K562 (cell line): ENCODE results near the gene KCNAB1. TPM values are rescaled to one million over a fixed set of nuclear protein-coding genes. Genes with fewer than 3 reads are reported as not detected.
A peak's percentile ranks its signal among the peaks of the same experiment; 100 is the strongest.

Source experiments
- ATAC-seq: fragments of 200-7000 bp; cut with Tn5 transposase; 3 replicates; pipeline ENCODE4 v1.9.1; 2020; ENCODE audit warnings: moderate library complexity
- BruUV-seq: library from RNA; stranded (reverse); fragments of 400-500 nt; replicated peaks from 2 replicates; lab custom pipeline; 2021; lab: Mats Ljungman, UMichigan
- CTCF ChIA-PET: fragments of 300-600 bp; formaldehyde crosslinking; extraction: SDS; loops from one replicate; lab custom pipeline; 2021; ENCODE audit warnings: low intra/inter-chr PET ratio; lab: Yijun Ruan, JAX
- POLR2A ChIA-PET: fragments of 300-600, 350-650 bp; sonication (Branson Sonifier 250); formaldehyde crosslinking; extraction: SDS; loops from one replicate; lab custom pipeline; 2021; ENCODE audit warnings: antibody characterized with exemption, inconsistent platforms; lab: Yijun Ruan, JAX
- DNase-seq, 4 experiments: peaks; one replicate each; pipeline versions ENCODE4 v3.0.0 to v3.0.0-alpha.2; 2011 to 2018; ENCODE audit warnings: low spot score in 3 of 4, mixed read lengths in 3 of 4; ENCODE audit errors: extremely low read depth in 1 of 4
- FAIRE-seq: peaks from 2 replicates; lab custom pipeline; 2011; peaks lifted over from hg19 to GRCh38; lab: Jason Lieb, UNC
- H2AFZ ChIP-seq: 2 replicates; pipeline ENCODE4 v1.6.0; 2011; ENCODE audit warnings: low read depth, low read length, control low read depth, inconsistent platforms
- H3K27ac ChIP-seq: fragments of 200-600 bp; 3 replicates; pipeline ENCODE4 v1.8.0; 2011; ENCODE audit warnings: low read depth, mild to moderate bottlenecking, control low read depth, inconsistent platforms, low read length, moderate library complexity, mixed read lengths; ENCODE audit errors: extremely low read depth
- H3K27me3 ChIP-seq, 2 experiments: fragments of 300-600 bp in 1 of 2; 2 replicates in 1 of 2; 3 replicates in 1 of 2; pipeline versions ENCODE4 v1.6.0 to v1.8.0; 2011; ENCODE audit warnings: inconsistent platforms in 2 of 2, low read length in 2 of 2, mild to moderate bottlenecking in 1 of 2, mixed read lengths in 1 of 2, moderate library complexity in 1 of 2; ENCODE audit not compliant: control insufficient read depth in 2 of 2, insufficient read depth in 2 of 2
- H3K36me3 ChIP-seq: fragments of 300-600 bp; 3 replicates; pipeline ENCODE4 v1.8.0; 2011; ENCODE audit warnings: mild to moderate bottlenecking, low read length, inconsistent platforms; ENCODE audit not compliant: control insufficient read depth, insufficient read depth
- H3K4me1 ChIP-seq, 2 experiments: fragments of 200-600 bp in 1 of 2; replicated peaks in 1 of 2; 2 replicates in 1 of 2; 3 replicates in 1 of 2; pipeline versions ENCODE4 v1.5.1 to v1.8.0; 2011; ENCODE audit warnings: inconsistent platforms in 2 of 2, low read length in 2 of 2, mild to moderate bottlenecking in 1 of 2, mixed read lengths in 1 of 2, moderate library complexity in 1 of 2; ENCODE audit not compliant: control insufficient read depth in 2 of 2, insufficient read depth in 2 of 2
- H3K4me2 ChIP-seq: 2 replicates; pipeline ENCODE4 v1.6.1; 2011; ENCODE audit warnings: low read length, control low read depth, inconsistent platforms, mixed read lengths; ENCODE audit not compliant: insufficient read depth
- H3K4me3 ChIP-seq: fragments of 200-600 bp; sonication (generic), shearing (Covaris generic); 2 replicates; pipeline ENCODE4 v1.5.1; 2016; ENCODE audit warnings: control low read depth, inconsistent platforms
- H3K79me2 ChIP-seq: fragments of 200-600 bp; 3 replicates; pipeline ENCODE4 v1.8.0; 2011; ENCODE audit warnings: low read length, inconsistent platforms; ENCODE audit not compliant: control insufficient read depth, insufficient read depth
- H3K9ac ChIP-seq, 2 experiments: 2 replicates each; pipeline versions ENCODE4 v1.6.0 to v1.6.1; 2011; ENCODE audit warnings: low read depth in 2 of 2, low read length in 2 of 2, control low read depth in 1 of 2, inconsistent platforms in 1 of 2, mild to moderate bottlenecking in 1 of 2, mixed read lengths in 1 of 2; ENCODE audit not compliant: insufficient read depth in 1 of 2
- H3K9me1 ChIP-seq: one replicate; pipeline ENCODE4 v1.6.0; 2011; ENCODE audit warnings: inconsistent platforms, mild to moderate bottlenecking, low read length, moderate library complexity; ENCODE audit not compliant: control insufficient read depth, insufficient read depth
- H3K9me3 ChIP-seq: replicated peaks from 2 replicates; pipeline ENCODE4 v1.5.1; 2011; ENCODE audit warnings: low read depth, low read length, inconsistent platforms; ENCODE audit not compliant: control insufficient read depth, insufficient read depth
- H4K20me1 ChIP-seq: replicated peaks from 2 replicates; pipeline ENCODE4 v1.6.1; 2011; ENCODE audit warnings: low read length, inconsistent platforms, mixed read lengths; ENCODE audit not compliant: control insufficient read depth, insufficient read depth
- ATF2 ChIP-seq: sonication (generic); formaldehyde crosslinking; IDR thresholded peaks from 2 replicates; pipeline ENCODE4 v1.8.1; 2022; ENCODE audit warnings: missing genetic modification reagents
- CBX5 ChIP-seq: IDR thresholded peaks from 2 replicates; pipeline ENCODE4 v1.6.1; 2014; ENCODE audit warnings: low read depth, borderline replicate concordance
- HDAC3 ChIP-seq: fragments of 450-650 bp; IDR thresholded peaks from 2 replicates; pipeline ENCODE4 v1.6.1; 2018; ENCODE audit warnings: borderline replicate concordance, mild to moderate bottlenecking, moderate library complexity; ENCODE audit not compliant: partially characterized antibody
- JUND ChIP-seq, 2 experiments: IDR thresholded peaks; 2 replicates in 1 of 2; 3 replicates in 1 of 2; pipeline ENCODE4 v1.6.1; 2011; ENCODE audit warnings: borderline replicate concordance in 2 of 2, low read depth in 2 of 2, low read length in 2 of 2, improper control_type of control experiment in 1 of 2, missing biosample characterization in 1 of 2, missing genetic modification characterization in 1 of 2, missing genetic modification reagents in 1 of 2
- KDM5B ChIP-seq: fragments of 200-600 bp; sonication (generic); IDR thresholded peaks from 2 replicates; pipeline ENCODE4 v1.6.1; 2012; ENCODE audit warnings: low read depth, mild to moderate bottlenecking, moderate library complexity, low read length, control low read depth, inconsistent platforms; ENCODE audit not compliant: insufficient replicate concordance
- TAL1 ChIP-seq: fragments of 450-650 bp; IDR thresholded peaks from 2 replicates; pipeline ENCODE4 v1.6.1; 2016; ENCODE audit warnings: mild to moderate bottlenecking
- ZFPM2 ChIP-seq: fragments of 250-450 bp; sonication (Bioruptor Pico); IDR thresholded peaks from 2 replicates; pipeline ENCODE4 v1.5.1; 2022; ENCODE audit warnings: mild to moderate bottlenecking
- ZMIZ1 ChIP-seq, 2 experiments: fragments of 150-350 bp in 1 of 2; IDR thresholded peaks; 2 replicates each; pipeline ENCODE4 v1.6.1; 2012 to 2016; ENCODE audit warnings: low read depth in 2 of 2, low read length in 2 of 2, mild to moderate bottlenecking in 1 of 2, moderate library complexity in 1 of 2
- ZNF23 ChIP-seq: fragments of 250-450 bp; sonication (Bioruptor Pico); IDR thresholded peaks from 2 replicates; pipeline ENCODE4 v1.4.0; 2020; ENCODE audit warnings: mild to moderate bottlenecking
- ZSCAN32 ChIP-seq: fragments of 450-650 bp; formaldehyde crosslinking; IDR thresholded peaks from 2 replicates; pipeline ENCODE4 v1.4.0; 2020; ENCODE audit warnings: mild to moderate bottlenecking, moderate library complexity
- WGBS: fragments of 100-300 bp; shearing (Covaris generic); methylation state at CpG from one replicate; pipeline ENCODE4 v1.1.6; 2016; ENCODE audit warnings: low coverage, mixed read lengths; ENCODE audit not compliant: insufficient coverage; ENCODE audit errors: missing lambda C conversion rate; 5-methylcytosine and 5-hydroxymethylcytosine counted together
- in situ Hi-C: fragments of 300-500 bp; cut with MboI; formaldehyde crosslinking; loops from 4 replicates; pipeline ENCODE4 v1.15.0; 2018; ENCODE audit warnings: inconsistent platforms, mixed read lengths
- intact Hi-C: fragments of 100-400 bp; cut with micrococcal nuclease; formaldehyde crosslinking; loops from 2 replicates; pipeline ENCODE4 v1.14.2; 2022
- polyA plus RNA-seq, 8 experiments: library from polyadenylated mRNA; depleted of rRNA in 4 of 8; stranded (reverse) in 5 of 8; unstranded in 3 of 8; fragments of >200 nt; fragmentation: Nextera tagmentation in 2 of 8; fragmentation: Illumina TruSeq in 1 of 8; extraction: Ambion mirVana in 2 of 8; extraction: Trizol in 1 of 8; gene quantifications; 2 replicates each; pipeline versions ENCODE4 v1.2.1 to v1.2.3, GENCODE V29; 2011 to 2014; ENCODE audit warnings: inconsistent platforms in 1 of 8, missing spikeins in 1 of 8
- total RNA-seq, 7 experiments: library from RNA; depleted of rRNA in 6 of 7; stranded (reverse); fragments of >200 nt in 6 of 7; fragmentation: Illumina TruSeq in 2 of 7; extraction: Trizol in 2 of 7; gene quantifications; 2 replicates each; pipeline versions ENCODE4 v1.2.1 to v1.2.3, GENCODE V29; 2011 to 2021; ENCODE audit warnings: low replicate concordance in 1 of 7

Gene KCNAB1
- total and polyA plus RNA-seq, 9 of the 15 experiments (the other 6 are each of a cell fraction or from before 2014, with no cell fraction given), result 0.14 to 1.2 (median 0.51) TPM

DNA sequence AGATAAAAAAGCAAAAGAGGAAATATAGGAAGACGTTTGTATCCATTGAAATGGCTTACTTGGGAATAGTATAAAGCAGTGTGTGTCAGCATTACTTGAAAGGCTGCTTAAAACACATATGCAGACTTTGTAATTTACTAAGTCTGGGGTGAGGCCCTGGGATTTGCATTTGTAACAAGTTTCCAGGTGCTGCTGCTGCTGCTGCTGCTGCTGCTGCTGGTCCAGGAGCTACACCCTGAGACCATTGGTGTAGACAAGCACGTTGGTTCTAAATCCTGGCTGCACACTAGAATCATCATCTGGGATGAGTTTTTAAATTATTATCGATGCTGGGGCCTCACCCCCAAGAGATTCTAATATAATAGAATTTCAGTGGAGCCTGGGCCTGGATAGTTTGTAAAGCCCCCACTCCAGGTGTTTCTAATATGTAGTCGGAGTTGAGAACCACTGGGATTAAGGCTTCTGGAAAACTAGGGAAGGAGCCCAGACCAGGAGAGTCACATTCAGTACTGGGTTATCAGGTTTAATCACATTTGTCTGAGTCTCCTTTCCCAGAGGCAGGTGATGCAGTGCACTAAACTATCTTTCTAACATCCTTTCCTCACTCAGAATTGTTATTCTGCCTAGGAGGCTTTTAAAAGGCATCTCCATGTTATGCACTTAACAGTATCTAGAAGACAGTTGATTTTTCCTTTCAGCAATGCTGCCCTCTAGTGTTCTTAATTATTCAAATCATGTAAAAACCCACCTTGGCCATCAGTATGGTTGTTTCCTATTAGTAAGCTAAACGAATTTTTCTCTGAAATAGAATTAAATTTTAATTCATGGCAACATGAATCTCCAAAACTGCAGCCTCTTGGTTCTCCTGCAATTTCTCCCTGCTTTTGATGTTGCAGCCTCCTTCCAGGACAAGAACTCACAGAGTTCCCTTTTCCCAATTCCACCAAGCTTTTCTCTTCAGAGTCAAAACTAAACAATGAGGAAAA lies 389.1 kb downstream of the KCNAB1 start (continued):
- no peak for TF ChIP-seq ATF2
- TF ChIP-seq ZFPM2 (CRISPR knock-in tag), result no peak
- 0 out of 2 replicates have a peak, but pooled peaks have one; percentile 6 for TF ChIP-seq JUND (IDR thresholded peaks at IDR 0.05; ENCODE audit: borderline replicate concordance, low read depth, low read length)
- no peak for TF ChIP-seq JUND (tag; IDR thresholded peaks at IDR 0.05; ENCODE audit: borderline replicate concordance, low read depth, low read length)

GRCh38 chr3:156511987-156512677 lies 391.8 kb downstream of the KCNAB1 start:
- peak; percentile 57 for ATAC-seq
- no TSS peak for BruUV-seq
- Histone ChIP-seq H3K27ac (no peak overlapping the region), H3K9me1 (no peaks in the 10 kb centered on the region), H3K9me3 (no peaks in the 10 kb centered on the region), H2AFZ (no peak overlapping the region), H4K20me1 (no peaks in the 10 kb centered on the region), H3K79me2 (no peaks in the 10 kb centered on the region), H3K36me3 (no peaks in the 10 kb centered on the region), H3K4me2 (no peak overlapping the region), H3K9ac (no peak overlapping the region), H3K27me3 (no peaks in the 10 kb centered on the region; a peak in 3 of 5 replicates), H3K4me3 (no peak overlapping the region), H3K4me1 (peaks cover 0 to 2% of the 10 kb centered on the region in 2 experiments; a peak in 1 of 5 replicates)
- CTCF ChIA-PET, result no interaction called here
- in situ Hi-C loops, result loop anchor here (25.0 kb wide), 1 partner anchor 350 kb away; no protein-coding TSS in a partner anchor
- POLR2A ChIA-PET, result interaction anchor here (0.7 to 0.9 kb wide), 2 partner anchors 21 to 43 kb away, joined by 3 read pairs; partner anchors contain the start of gene SSR3
- WGBS, result 6% methylated on average over 2 of the region's 2 CpGs
- DNase-seq, result peak in 2 of 4 experiments; percentile 23 to 24
- intact Hi-C loops, result no loop called here
- FAIRE-seq, result no peak
- no peak for TF ChIP-seq CBX5
- TF ChIP-seq ZSCAN32 (CRISPR knock-in tag), result no peak
- TF ChIP-seq TAL1, result peak; percentile 44; the same call in 1 of the 2 replicates
- TF ChIP-seq KDM5B, result no peak
- TF ChIP-seq HDAC3, result no peak
- no peak for TF ChIP-seq ZNF23
- no peak for TF ChIP-seq ZMIZ1 (IDR thresholded peaks at IDR 0.05; ENCODE audit: low read depth in 2 of 2, low read length in 2 of 2)
